Osteoblast (primary cell): ENCODE results near the gene THSD7A. TPM values are rescaled to one million over a fixed set of nuclear protein-coding genes. Genes with fewer than 3 reads are reported as not detected.
A peak's percentile ranks its signal among the peaks of the same experiment; 100 is the strongest.

Experiments used
- DNase-seq: peaks from one replicate; pipeline ENCODE4 v3.0.0; 2011; ENCODE audit warnings: low spot score, mixed read lengths; ENCODE audit not compliant: insufficient read length; ENCODE audit errors: missing footprints
- H2AFZ ChIP-seq: 2 replicates; pipeline ENCODE4 v1.6.0; 2011; ENCODE audit warnings: mild to moderate bottlenecking, low read length
- H3K27ac ChIP-seq: 2 replicates; pipeline ENCODE4 v1.5.1; 2011; ENCODE audit warnings: mild to moderate bottlenecking, low read depth, low read length, moderate library complexity
- H3K27me3 ChIP-seq: 2 replicates; pipeline ENCODE4 v1.6.0; 2012; ENCODE audit warnings: mild to moderate bottlenecking, control low read depth, inconsistent platforms, low read length, moderate library complexity; ENCODE audit not compliant: insufficient read depth
- H3K36me3 ChIP-seq: 2 replicates; pipeline ENCODE4 v1.5.1; 2011; ENCODE audit warnings: mild to moderate bottlenecking, low read length, control low read depth, moderate library complexity; ENCODE audit not compliant: insufficient read depth
- H3K4me1 ChIP-seq: 2 replicates; pipeline ENCODE4 v1.5.1; 2011; ENCODE audit warnings: mild to moderate bottlenecking, low read length, control low read depth, moderate library complexity; ENCODE audit not compliant: insufficient read depth
- H3K4me2 ChIP-seq: 2 replicates; pipeline ENCODE4 v1.6.0; 2011; ENCODE audit warnings: mild to moderate bottlenecking, low read length; ENCODE audit not compliant: insufficient read depth
- H3K4me3 ChIP-seq: fragments of 200-600 bp; sonication (generic); 3 replicates; pipeline ENCODE4 v1.5.1; 2012; ENCODE audit warnings: mild to moderate bottlenecking, low read length, inconsistent platforms; ENCODE audit not compliant: insufficient read depth
- H3K79me2 ChIP-seq: 2 replicates; pipeline ENCODE4 v1.6.0; 2012; ENCODE audit warnings: mild to moderate bottlenecking, low read length, control low read depth, inconsistent platforms; ENCODE audit not compliant: insufficient read depth
- H3K9me3 ChIP-seq: 2 replicates; pipeline ENCODE4 v1.5.1; 2011; ENCODE audit warnings: low read depth, low read length, control low read depth
- H4K20me1 ChIP-seq: 2 replicates; pipeline ENCODE4 v1.6.0; 2012; ENCODE audit warnings: mild to moderate bottlenecking, low read length, control low read depth; ENCODE audit not compliant: insufficient read depth
- CTCF ChIP-seq: IDR thresholded peaks from 2 replicates; pipeline ENCODE4 v1.5.1; 2011; ENCODE audit warnings: mild to moderate bottlenecking, low read depth, low read length, moderate library complexity; ENCODE audit errors: extremely low read depth
- total RNA-seq: library from RNA; depleted of rRNA; stranded (reverse); fragments of >200 nt; gene quantifications from 2 replicates; pipeline ENCODE4 v1.2.3, GENCODE V29; 2012

Gene THSD7A
- total RNA-seq, 1 donor = under 0.01 TPM

- no peaks in the 10 kb centered on the region for H3K4me1 ChIP-seq
- DNase-seq = no peak
- no peak overlapping the region for H3K27ac ChIP-seq
- H3K4me3 ChIP-seq = no peak overlapping the region
- H3K9me3 ChIP-seq = no peaks in the 10 kb centered on the region
- H4K20me1 ChIP-seq = no peaks in the 10 kb centered on the region
- H3K79me2 ChIP-seq = no peaks in the 10 kb centered on the region
- TF ChIP-seq CTCF = no peak
- H3K4me2 ChIP-seq = no peak overlapping the region
- no peaks in the 10 kb centered on the region for H3K27me3 ChIP-seq
- H3K36me3 ChIP-seq = no peaks in the 10 kb centered on the region
- H2AFZ ChIP-seq = no peak overlapping the region
Measured at GRCh38 chr7:11461946-11462345, 370.1 kb downstream of the THSD7A start.

- TF ChIP-seq CTCF = no peak
- H3K4me2 ChIP-seq = no peak overlapping the region
- no peaks in the 10 kb centered on the region for H3K27me3 ChIP-seq
- H3K27ac ChIP-seq = no peak overlapping the region
- no peaks in the 10 kb centered on the region for H4K20me1 ChIP-seq
- H2AFZ ChIP-seq = no peak overlapping the region
- no peaks in the 10 kb centered on the region for H3K9me3 ChIP-seq
- H3K4me1 ChIP-seq = no peaks in the 10 kb centered on the region
- H3K4me3 ChIP-seq = no peak overlapping the region
- no peaks in the 10 kb centered on the region for H3K36me3 ChIP-seq
- no peaks in the 10 kb centered on the region for H3K79me2 ChIP-seq
- peak; percentile 1 for DNase-seq
Measured at GRCh38 chr7:11458736-11459483, 373.1 kb downstream of the THSD7A start.

GRCh38 chr7:11457419-11457818 is 374.6 kb downstream of the THSD7A start:
- no peak for TF ChIP-seq CTCF
- Histone ChIP-seq H4K20me1 (no peaks in the 10 kb centered on the region), H3K27ac (no peak overlapping the region), H3K9me3 (no peaks in the 10 kb centered on the region), H3K27me3 (no peaks in the 10 kb centered on the region), H3K79me2 (no peaks in the 10 kb centered on the region), H3K36me3 (no peaks in the 10 kb centered on the region), H3K4me3 (no peak overlapping the region), H2AFZ (no peak overlapping the region), H3K4me2 (no peak overlapping the region), H3K4me1 (no peaks in the 10 kb centered on the region)
- DNase-seq = no peak

GRCh38 chr7:11456574-11456973 is 375.4 kb downstream of the THSD7A start:
- H3K4me3 ChIP-seq = no peak overlapping the region
- no peak overlapping the region for H3K4me2 ChIP-seq
- H3K27ac ChIP-seq = no peak overlapping the region
- no peaks in the 10 kb centered on the region for H3K9me3 ChIP-seq
- no peaks in the 10 kb centered on the region for H3K79me2 ChIP-seq
- no peak overlapping the region for H2AFZ ChIP-seq
- no peaks in the 10 kb centered on the region for H3K36me3 ChIP-seq
- H3K4me1 ChIP-seq = no peaks in the 10 kb centered on the region
- no peak for TF ChIP-seq CTCF
- no peak for DNase-seq
- no peaks in the 10 kb centered on the region for H4K20me1 ChIP-seq
- H3K27me3 ChIP-seq = no peaks in the 10 kb centered on the region
